Keratinocyte (primary cell): Measurements from ENCODE around the gene DLG2. TPM values are rescaled to one million over a fixed set of nuclear protein-coding genes. Genes with fewer than 3 reads are reported as not detected.

Experiments used
- DNase-seq: peaks from one replicate; pipeline ENCODE4 v3.0.0-alpha.2; 2011; ENCODE audit warnings: low read depth, missing footprints, low spot score
- FAIRE-seq: peaks from 2 replicates; lab custom pipeline; 2011; peaks lifted over from hg19 to GRCh38; lab: Jason Lieb, UNC
- H2AFZ ChIP-seq: 2 replicates; pipeline ENCODE4 v1.6.0; 2012; ENCODE audit warnings: low read length, control low read depth, inconsistent platforms; ENCODE audit not compliant: control insufficient read depth
- H3K27ac ChIP-seq: 2 replicates; pipeline ENCODE4 v1.5.1; 2011; ENCODE audit warnings: low read length; ENCODE audit not compliant: control insufficient read depth, insufficient read depth
- H3K27me3 ChIP-seq: 3 replicates; pipeline ENCODE4 v1.6.0; 2011; ENCODE audit warnings: low read length; ENCODE audit not compliant: control insufficient read depth, insufficient read depth; ENCODE audit errors: extremely low read depth
- H3K36me3 ChIP-seq, 2 experiments: 2 replicates in 1 of 2; 3 replicates in 1 of 2; pipeline ENCODE4 v1.5.1; 2011; ENCODE audit warnings: low read length in 2 of 2, mild to moderate bottlenecking in 1 of 2; ENCODE audit not compliant: control insufficient read depth in 2 of 2, insufficient read depth in 2 of 2; ENCODE audit errors: extremely low read depth in 1 of 2
- H3K4me1 ChIP-seq: 3 replicates; pipeline ENCODE4 v1.5.1; 2011; ENCODE audit warnings: low read length; ENCODE audit not compliant: control insufficient read depth, insufficient read depth; ENCODE audit errors: extremely low read depth
- H3K4me2 ChIP-seq: 3 replicates; pipeline ENCODE4 v1.6.0; 2011; ENCODE audit warnings: low read depth, low read length; ENCODE audit not compliant: control insufficient read depth, insufficient read depth; ENCODE audit errors: extremely low read depth
- H3K4me3 ChIP-seq, 3 experiments: fragments of 200-600 bp in 1 of 3; sonication (generic) in 1 of 3; 2 replicates in 2 of 3; 3 replicates in 1 of 3; pipeline ENCODE4 v1.5.1; 2011 to 2016; ENCODE audit warnings: low read length in 3 of 3, mild to moderate bottlenecking in 3 of 3, control low read depth in 2 of 3, inconsistent platforms in 1 of 3, low read depth in 1 of 3, mixed read lengths in 1 of 3, mixed run types in 1 of 3, moderate library complexity in 1 of 3; ENCODE audit not compliant: control insufficient read depth in 2 of 3, insufficient read depth in 2 of 3; ENCODE audit errors: extremely low read depth in 1 of 3
- H3K79me2 ChIP-seq: 2 replicates; pipeline ENCODE4 v1.6.0; 2012; ENCODE audit warnings: low read length; ENCODE audit not compliant: control insufficient read depth, insufficient read depth
- H3K9ac ChIP-seq: 3 replicates; pipeline ENCODE4 v1.6.0; 2011; ENCODE audit warnings: low read length; ENCODE audit not compliant: control insufficient read depth, insufficient read depth; ENCODE audit errors: extremely low read depth
- H3K9me1 ChIP-seq: 3 replicates; pipeline ENCODE4 v1.6.0; 2011; ENCODE audit warnings: low read length; ENCODE audit not compliant: control insufficient read depth, insufficient read depth; ENCODE audit errors: extremely low read depth
- H3K9me3 ChIP-seq: 2 replicates; pipeline ENCODE4 v1.5.1; 2012; ENCODE audit warnings: low read depth, low read length; ENCODE audit not compliant: control insufficient read depth
- H4K20me1 ChIP-seq: 3 replicates; pipeline ENCODE4 v1.6.0; 2011; ENCODE audit warnings: low read length; ENCODE audit not compliant: control insufficient read depth, insufficient read depth; ENCODE audit errors: extremely low read depth
- CTCF ChIP-seq, 3 experiments: IDR thresholded peaks in 1 of 3; conservative IDR thresholded peaks in 1 of 3; optimal IDR thresholded peaks in 1 of 3; 2 replicates in 2 of 3; 3 replicates in 1 of 3; pipeline versions ENCODE3 to v1.5.1; 2011; ENCODE audit warnings: low read length in 3 of 3, mild to moderate bottlenecking in 3 of 3, moderate library complexity in 2 of 3, control low read depth in 1 of 3, inconsistent platforms in 1 of 3; ENCODE audit not compliant: insufficient read depth in 2 of 3; ENCODE audit errors: extremely low read depth in 1 of 3
- EZH2 ChIP-seq: IDR thresholded peaks from one replicate; pipeline ENCODE4 v1.6.1; 2012; ENCODE audit warnings: inconsistent platforms, mild to moderate bottlenecking, low read length, moderate library complexity
- dilution Hi-C: fragments of 300-500 bp; cut with MboI; formaldehyde crosslinking; loops from one replicate; pipeline ENCODE4 v1.7.0; 2020; ENCODE audit warnings: low sequenced_read_pairs; ENCODE audit not compliant: extremely low pct_ligation_motif_present
- polyA plus RNA-seq, 5 experiments: library from polyadenylated mRNA; depleted of rRNA in 3 of 5; stranded (reverse) in 3 of 5; stranded (forward) in 1 of 5; unstranded in 1 of 5; fragments of >200 nt; gene quantifications; 1 replicate in 1 of 5; 2 replicates in 3 of 5; 3 replicates in 1 of 5; pipeline versions ENCODE4 v1.2.1 to v1.2.3, GENCODE V29; 2011 to 2012; ENCODE audit warnings: missing spikeins in 2 of 5, low read depth in 1 of 5, low replicate concordance in 1 of 5

Gene DLG2
- polyA plus RNA-seq, 1 donor (not counting 4 experiments of a cell fraction or from before 2014, with no cell fraction given), result 0.55 TPM

GRCh38 chr11:83540728-83541127 lies 2086.4 kb downstream of the DLG2 start:
- Histone ChIP-seq H2AFZ (no peak overlapping the region), H3K9me3 (no peaks in the 10 kb centered on the region), H3K27me3 (no peaks in the 10 kb centered on the region), H3K4me1 (peaks cover 12% of the 10 kb centered on the region), H3K4me3 (no peak overlapping the region), H3K27ac (no peak overlapping the region), H3K79me2 (no peaks in the 10 kb centered on the region), H3K9me1 (no peaks in the 10 kb centered on the region), H4K20me1 (no peaks in the 10 kb centered on the region), H3K9ac (no peak overlapping the region), H3K4me2 (no peak overlapping the region), H3K36me3 (no peaks in the 10 kb centered on the region)
- DNase-seq, result no peak
- TF ChIP-seq EZH2 (no peak), CTCF (optimal IDR thresholded peaks at IDR 0.05 in 1 of 3, IDR thresholded peaks at IDR 0.05 in 1 of 3, conservative IDR thresholded peaks at IDR 0.05 in 1 of 3; ENCODE audit: extremely low read depth in 1 of 3, insufficient read depth in 2 of 3, low read length in 3 of 3) (no peak)
- dilution Hi-C loops, result no loop called here
- no peak for FAIRE-seq

- Histone ChIP-seq H3K4me3 (no peak overlapping the region), H3K9me1 (no peaks in the 10 kb centered on the region), H3K9me3 (no peaks in the 10 kb centered on the region), H3K27me3 (no peaks in the 10 kb centered on the region), H2AFZ (no peak overlapping the region), H3K4me2 (no peak overlapping the region), H3K27ac (no peak overlapping the region), H3K79me2 (no peaks in the 10 kb centered on the region), H3K9ac (no peak overlapping the region), H4K20me1 (no peaks in the 10 kb centered on the region), H3K36me3 (no peaks in the 10 kb centered on the region), H3K4me1 (peaks cover 12% of the 10 kb centered on the region)
- no peak for TF ChIP-seq CTCF (optimal IDR thresholded peaks at IDR 0.05 in 1 of 3, IDR thresholded peaks at IDR 0.05 in 1 of 3, conservative IDR thresholded peaks at IDR 0.05 in 1 of 3; ENCODE audit: extremely low read depth in 1 of 3, insufficient read depth in 2 of 3, low read length in 3 of 3)
- no peak for TF ChIP-seq EZH2
- no peak for DNase-seq
- dilution Hi-C loops, result no loop called here
- no peak for FAIRE-seq
Measured at GRCh38 chr11:83540112-83540675, 2086.9 kb downstream of the DLG2 start.
